K562 (cell line): ENCODE data around the gene AUNIP. TPM values are rescaled to one million over a fixed set of nuclear protein-coding genes. Genes with fewer than 3 reads are reported as not detected.

ENCODE experiments used
- CBFB ChIP-seq: sonication (generic); formaldehyde crosslinking; IDR thresholded peaks from 2 replicates; pipeline ENCODE4 v1.4.0; 2020; ENCODE audit warnings: mild to moderate bottlenecking, missing genetic modification reagents
- ELF4 ChIP-seq: fragments of 450-650 bp; formaldehyde crosslinking; IDR thresholded peaks from 2 replicates; pipeline ENCODE4 v1.4.0; 2022; ENCODE audit warnings: missing genetic modification characterization
- ETV6 ChIP-seq, 3 experiments: fragments of 150-350 bp in 1 of 3; sonication (generic) in 1 of 3; formaldehyde crosslinking in 1 of 3; IDR thresholded peaks; 2 replicates each; pipeline versions ENCODE4 v1.6.1 to v1.8.0; 2014 to 2022; ENCODE audit warnings: borderline replicate concordance in 2 of 3, low read depth in 2 of 3, antibody characterized with exemption in 1 of 3, low read length in 1 of 3, mild to moderate bottlenecking in 1 of 3, missing genetic modification reagents in 1 of 3
- HNRNPUL1 ChIP-seq: fragments of 200-400 bp; formaldehyde crosslinking; IDR thresholded peaks from 2 replicates; pipeline ENCODE4 v1.6.1; 2017; ENCODE audit warnings: low read length
- LEF1 ChIP-seq: fragments of 450-650 bp; IDR thresholded peaks from 2 replicates; pipeline ENCODE4 v1.6.1; 2016; ENCODE audit warnings: mild to moderate bottlenecking
- MYNN ChIP-seq, 2 experiments: sonication (generic); formaldehyde crosslinking in 1 of 2; IDR thresholded peaks; 2 replicates each; pipeline versions ENCODE4 v1.5.0 to v1.6.1; 2016 to 2020; ENCODE audit warnings: antibody characterized with exemption in 1 of 2, missing genetic modification reagents in 1 of 2
- NCOA1 ChIP-seq: fragments of 450-650 bp; IDR thresholded peaks from 2 replicates; pipeline ENCODE4 v1.6.1; 2016; ENCODE audit warnings: low read depth
- NFIC ChIP-seq: fragments of 450-650 bp; IDR thresholded peaks from 2 replicates; pipeline ENCODE4 v1.6.1; 2017; ENCODE audit warnings: mild to moderate bottlenecking, inconsistent platforms
- POLR2A ChIP-seq: fragments of 450-650 bp; conservative IDR thresholded peaks from 2 replicates; pipeline ENCODE4 v1.6.1; 2016
- POLR2AphosphoS2 ChIP-seq: IDR thresholded peaks from 2 replicates; pipeline ENCODE4 v1.6.1; 2012; ENCODE audit warnings: low read length, improper control_type of control experiment
- RFX1 ChIP-seq: fragments of 450-650 bp; IDR thresholded peaks from 2 replicates; pipeline ENCODE4 v1.6.1; 2016; ENCODE audit warnings: mild to moderate bottlenecking, moderate library complexity
- ZNF24 ChIP-seq: fragments of 450-650 bp; IDR thresholded peaks from 2 replicates; pipeline ENCODE4 v1.6.1; 2016
- ZNF282 ChIP-seq: sonication (generic); formaldehyde crosslinking; IDR thresholded peaks from 2 replicates; pipeline ENCODE4 v1.8.1; 2023; ENCODE audit warnings: missing genetic modification reagents
- ZNF3 ChIP-seq: fragments of 250-450 bp; sonication (Bioruptor Pico); IDR thresholded peaks from 2 replicates; pipeline ENCODE4 v1.5.0; 2021; ENCODE audit warnings: mild to moderate bottlenecking, moderate library complexity
- ZNF384 ChIP-seq: IDR thresholded peaks from 2 replicates; pipeline ENCODE4 v1.6.1; 2012; ENCODE audit warnings: low read depth, low read length, improper control_type of control experiment
- ZNF444 ChIP-seq: fragments of 250-450 bp; sonication (Bioruptor Pico); IDR thresholded peaks from 2 replicates; pipeline ENCODE4 v1.4.0; 2020; ENCODE audit warnings: mild to moderate bottlenecking, moderate library complexity
- ZNF77 ChIP-seq: fragments of 250-450 bp; sonication (Bioruptor Pico); IDR thresholded peaks from 2 replicates; pipeline ENCODE4 v1.5.0; 2020
- polyA plus RNA-seq, 8 experiments: library from polyadenylated mRNA; depleted of rRNA in 4 of 8; stranded (reverse) in 5 of 8; unstranded in 3 of 8; fragments of >200 nt; fragmentation: Nextera tagmentation in 2 of 8; fragmentation: Illumina TruSeq in 1 of 8; extraction: Ambion mirVana in 2 of 8; extraction: Trizol in 1 of 8; gene quantifications; 2 replicates each; pipeline versions ENCODE4 v1.2.1 to v1.2.3, GENCODE V29; 2011 to 2014; ENCODE audit warnings: inconsistent platforms in 1 of 8, missing spikeins in 1 of 8
- total RNA-seq, 7 experiments: library from RNA; depleted of rRNA in 6 of 7; stranded (reverse); fragments of >200 nt in 6 of 7; fragmentation: Illumina TruSeq in 2 of 7; extraction: Trizol in 2 of 7; gene quantifications; 2 replicates each; pipeline versions ENCODE4 v1.2.1 to v1.2.3, GENCODE V29; 2011 to 2021; ENCODE audit warnings: low replicate concordance in 1 of 7
- TF ChIP-seq, protein P1 (sequence below): fragments of 450-650 bp; IDR thresholded peaks from 2 replicates; pipeline ENCODE4 v1.6.1; 2016; ENCODE audit warnings: antibody characterized with exemption
- TF ChIP-seq, protein P2 (sequence below): fragments of 450-650 bp; formaldehyde crosslinking; IDR thresholded peaks from 2 replicates; pipeline ENCODE4 v1.4.0; 2020; ENCODE audit warnings: mild to moderate bottlenecking, moderate library complexity
- TF ChIP-seq, protein P3 (sequence below): fragments of 250-450 bp; sonication (Bioruptor Pico); IDR thresholded peaks from 2 replicates; pipeline ENCODE4 v1.5.0; 2022; ENCODE audit warnings: mild to moderate bottlenecking
- TF ChIP-seq, protein P4 (sequence below), 2 experiments: IDR thresholded peaks; 2 replicates each; pipeline ENCODE4 v1.6.1; 2011; ENCODE audit warnings: borderline replicate concordance in 1 of 2, control low read depth in 1 of 2, low read depth in 1 of 2, low read length in 1 of 2, mild to moderate bottlenecking in 1 of 2, mixed read lengths in 1 of 2, moderate library complexity in 1 of 2; ENCODE audit not compliant: insufficient read depth in 1 of 2, insufficient read length in 1 of 2, poor library complexity in 1 of 2, severe bottlenecking in 1 of 2; ENCODE audit errors: extremely low read depth in 1 of 2
- TF ChIP-seq, protein P5 (sequence below): fragments of 200-800 bp; sonication (Bioruptor generic); IDR thresholded peaks from 2 replicates; pipeline ENCODE4 v1.6.1; 2017; ENCODE audit warnings: missing genetic modification characterization, missing compliant biosample characterization

AUNIP gene
- total and polyA plus RNA-seq, 9 of the 15 experiments (the other 6 are each of a cell fraction or from before 2014, with no cell fraction given): 12.1 to 53.8 (median 47.1) TPM

DNA sequence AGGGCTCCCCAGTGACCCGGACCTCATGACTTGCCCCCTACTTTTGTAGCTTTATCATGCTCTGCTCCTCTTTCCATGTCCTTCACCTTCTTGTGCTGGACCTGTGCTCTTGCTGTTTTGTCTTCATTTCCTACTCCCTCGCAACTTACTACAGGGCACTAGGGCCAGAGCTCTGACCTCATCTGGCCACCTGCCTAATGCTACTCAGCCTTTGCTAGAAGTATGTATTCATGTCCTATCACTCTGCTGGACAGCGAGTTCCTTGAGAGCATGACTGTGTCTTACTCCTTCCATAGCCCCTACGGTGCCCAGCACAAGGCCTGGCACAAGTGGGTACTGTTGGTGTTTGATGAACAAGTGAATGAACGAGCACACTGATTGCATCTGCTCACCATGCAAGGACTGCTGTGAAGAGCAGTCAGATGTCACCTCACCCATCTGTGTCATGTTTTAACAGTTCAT, 37.6 kb downstream of the AUNIP start (continued):
- TF ChIP-seq, protein P1, sequence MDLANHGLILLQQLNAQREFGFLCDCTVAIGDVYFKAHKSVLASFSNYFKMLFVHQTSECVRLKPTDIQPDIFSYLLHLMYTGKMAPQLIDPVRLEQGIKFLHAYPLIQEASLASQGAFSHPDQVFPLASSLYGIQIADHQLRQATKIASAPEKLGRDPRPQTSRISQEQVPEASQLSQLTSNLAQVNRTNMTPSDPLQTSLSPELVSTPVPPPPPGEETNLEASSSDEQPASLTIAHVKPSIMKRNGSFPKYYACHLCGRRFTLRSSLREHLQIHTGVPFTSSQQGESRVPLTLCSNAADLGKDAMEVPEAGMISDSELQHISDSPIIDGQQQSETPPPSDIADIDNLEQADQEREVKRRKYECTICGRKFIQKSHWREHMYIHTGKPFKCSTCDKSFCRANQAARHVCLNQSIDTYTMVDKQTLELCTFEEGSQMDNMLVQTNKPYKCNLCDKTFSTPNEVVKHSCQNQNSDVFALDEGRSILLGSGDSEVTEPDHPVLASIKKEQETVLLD: no peak
- TF ChIP-seq LEF1: no peak
- TF ChIP-seq CBFB (CRISPR knock-in tag): no peak
- no peak for TF ChIP-seq RFX1
- no peak for TF ChIP-seq NCOA1
- no peak for TF ChIP-seq ZNF3 (CRISPR knock-in tag)
- TF ChIP-seq POLR2A: peak; percentile 53
- no peak for TF ChIP-seq ELF4 (CRISPR knock-in tag)
- peak; percentile 56; the same call in 1 of the 2 replicates for TF ChIP-seq MYNN (IDR thresholded peaks at IDR 0.05)
- TF ChIP-seq MYNN (CRISPR knock-in tag; IDR thresholded peaks at IDR 0.05): no peak
- TF ChIP-seq, protein P2, sequence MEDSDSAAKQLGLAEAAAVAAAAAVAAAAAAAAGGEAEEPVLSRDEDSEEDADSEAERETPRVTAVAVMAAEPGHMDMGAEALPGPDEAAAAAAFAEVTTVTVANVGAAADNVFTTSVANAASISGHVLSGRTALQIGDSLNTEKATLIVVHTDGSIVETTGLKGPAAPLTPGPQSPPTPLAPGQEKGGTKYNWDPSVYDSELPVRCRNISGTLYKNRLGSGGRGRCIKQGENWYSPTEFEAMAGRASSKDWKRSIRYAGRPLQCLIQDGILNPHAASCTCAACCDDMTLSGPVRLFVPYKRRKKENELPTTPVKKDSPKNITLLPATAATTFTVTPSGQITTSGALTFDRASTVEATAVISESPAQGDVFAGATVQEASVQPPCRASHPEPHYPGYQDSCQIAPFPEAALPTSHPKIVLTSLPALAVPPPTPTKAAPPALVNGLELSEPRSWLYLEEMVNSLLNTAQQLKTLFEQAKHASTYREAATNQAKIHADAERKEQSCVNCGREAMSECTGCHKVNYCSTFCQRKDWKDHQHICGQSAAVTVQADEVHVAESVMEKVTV (CRISPR knock-in tag): no peak
- peak; percentile 52; the same call in 1 of the 2 replicates for TF ChIP-seq ZNF24
- TF ChIP-seq, protein P3, sequence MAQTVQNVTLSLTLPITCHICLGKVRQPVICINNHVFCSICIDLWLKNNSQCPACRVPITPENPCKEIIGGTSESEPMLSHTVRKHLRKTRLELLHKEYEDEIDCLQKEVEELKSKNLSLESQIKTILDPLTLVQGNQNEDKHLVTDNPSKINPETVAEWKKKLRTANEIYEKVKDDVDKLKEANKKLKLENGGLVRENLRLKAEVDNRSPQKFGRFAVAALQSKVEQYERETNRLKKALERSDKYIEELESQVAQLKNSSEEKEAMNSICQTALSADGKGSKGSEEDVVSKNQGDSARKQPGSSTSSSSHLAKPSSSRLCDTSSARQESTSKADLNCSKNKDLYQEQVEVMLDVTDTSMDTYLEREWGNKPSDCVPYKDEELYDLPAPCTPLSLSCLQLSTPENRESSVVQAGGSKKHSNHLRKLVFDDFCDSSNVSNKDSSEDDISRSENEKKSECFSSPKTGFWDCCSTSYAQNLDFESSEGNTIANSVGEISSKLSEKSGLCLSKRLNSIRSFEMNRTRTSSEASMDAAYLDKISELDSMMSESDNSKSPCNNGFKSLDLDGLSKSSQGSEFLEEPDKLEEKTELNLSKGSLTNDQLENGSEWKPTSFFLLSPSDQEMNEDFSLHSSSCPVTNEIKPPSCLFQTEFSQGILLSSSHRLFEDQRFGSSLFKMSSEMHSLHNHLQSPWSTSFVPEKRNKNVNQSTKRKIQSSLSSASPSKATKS (CRISPR knock-in tag): no peak
- TF ChIP-seq, protein P4, sequence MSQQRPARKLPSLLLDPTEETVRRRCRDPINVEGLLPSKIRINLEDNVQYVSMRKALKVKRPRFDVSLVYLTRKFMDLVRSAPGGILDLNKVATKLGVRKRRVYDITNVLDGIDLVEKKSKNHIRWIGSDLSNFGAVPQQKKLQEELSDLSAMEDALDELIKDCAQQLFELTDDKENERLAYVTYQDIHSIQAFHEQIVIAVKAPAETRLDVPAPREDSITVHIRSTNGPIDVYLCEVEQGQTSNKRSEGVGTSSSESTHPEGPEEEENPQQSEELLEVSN (IDR thresholded peaks at IDR 0.05; ENCODE audit: borderline replicate concordance in 1 of 2, extremely low read depth in 1 of 2, insufficient read depth in 1 of 2, insufficient read length in 1 of 2, low read depth in 1 of 2, low read length in 1 of 2, poor library complexity in 1 of 2, severe bottlenecking in 1 of 2): peak in 1 of 2 experiments; percentile 27
- TF ChIP-seq ZNF282 (CRISPR knock-in tag): no peak
- no peak for TF ChIP-seq ZNF444 (CRISPR knock-in tag)
- no peak for TF ChIP-seq ZNF384
- no peak for TF ChIP-seq ZNF77 (CRISPR knock-in tag)
- peak; percentile 45; the same call in 1 of the 2 replicates for TF ChIP-seq NFIC
- no peak for TF ChIP-seq HNRNPUL1
- TF ChIP-seq, protein P5, sequence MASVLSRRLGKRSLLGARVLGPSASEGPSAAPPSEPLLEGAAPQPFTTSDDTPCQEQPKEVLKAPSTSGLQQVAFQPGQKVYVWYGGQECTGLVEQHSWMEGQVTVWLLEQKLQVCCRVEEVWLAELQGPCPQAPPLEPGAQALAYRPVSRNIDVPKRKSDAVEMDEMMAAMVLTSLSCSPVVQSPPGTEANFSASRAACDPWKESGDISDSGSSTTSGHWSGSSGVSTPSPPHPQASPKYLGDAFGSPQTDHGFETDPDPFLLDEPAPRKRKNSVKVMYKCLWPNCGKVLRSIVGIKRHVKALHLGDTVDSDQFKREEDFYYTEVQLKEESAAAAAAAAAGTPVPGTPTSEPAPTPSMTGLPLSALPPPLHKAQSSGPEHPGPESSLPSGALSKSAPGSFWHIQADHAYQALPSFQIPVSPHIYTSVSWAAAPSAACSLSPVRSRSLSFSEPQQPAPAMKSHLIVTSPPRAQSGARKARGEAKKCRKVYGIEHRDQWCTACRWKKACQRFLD: peak; percentile 20; the same call in 1 of the 2 replicates
- TF ChIP-seq ETV6 (IDR thresholded peaks at IDR 0.05; ENCODE audit: borderline replicate concordance in 1 of 2, low read depth in 2 of 2, low read length in 1 of 2): no peak
- no peak for TF ChIP-seq ETV6 (CRISPR knock-in tag; IDR thresholded peaks at IDR 0.05; ENCODE audit: borderline replicate concordance)
- no peak for TF ChIP-seq POLR2AphosphoS2
